ENCODE measurements around the gene GLRX. TPM values are rescaled to one million over a fixed set of nuclear protein-coding genes. Genes with fewer than 3 reads are reported as not detected.

The GLRX gene
- total and polyA plus RNA-seq, 2 of the 13 experiments (the other 11 are each of a cell fraction or from before 2014, with no cell fraction given): 63.8 to 499 TPM

DNA sequence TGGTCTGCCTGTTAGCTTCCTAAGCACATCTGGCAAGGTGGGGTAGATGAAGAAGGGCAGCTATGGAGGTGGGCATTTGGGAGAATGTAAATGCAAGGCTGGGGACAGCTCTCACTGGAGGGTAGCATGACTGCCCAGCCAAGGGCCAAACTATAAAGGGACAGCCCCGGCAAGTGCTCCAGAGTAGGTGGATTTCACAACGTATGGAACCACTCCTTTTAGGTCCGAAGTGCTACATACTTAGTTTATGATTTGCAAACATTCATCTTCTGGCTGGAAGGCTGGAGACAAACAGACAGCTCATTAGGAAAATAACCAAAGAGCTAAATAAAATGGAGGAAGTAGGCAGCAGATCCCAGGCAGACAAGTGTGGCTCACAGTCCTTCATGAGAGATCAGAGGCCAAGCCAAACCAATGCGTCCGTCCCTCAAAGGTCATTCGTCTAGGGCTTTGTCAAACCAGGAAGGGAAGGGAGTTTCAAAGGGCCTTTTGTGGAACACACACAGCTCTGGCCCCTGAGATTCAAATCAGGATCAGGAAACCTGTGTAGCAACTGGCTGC, 42.5 kb upstream of the GLRX start (continued):
- TF ChIP-seq ZNF33A (CRISPR knock-in tag; IDR thresholded peaks at IDR 0.05; ENCODE audit: borderline replicate concordance): no peak
- TF ChIP-seq, protein P1, sequence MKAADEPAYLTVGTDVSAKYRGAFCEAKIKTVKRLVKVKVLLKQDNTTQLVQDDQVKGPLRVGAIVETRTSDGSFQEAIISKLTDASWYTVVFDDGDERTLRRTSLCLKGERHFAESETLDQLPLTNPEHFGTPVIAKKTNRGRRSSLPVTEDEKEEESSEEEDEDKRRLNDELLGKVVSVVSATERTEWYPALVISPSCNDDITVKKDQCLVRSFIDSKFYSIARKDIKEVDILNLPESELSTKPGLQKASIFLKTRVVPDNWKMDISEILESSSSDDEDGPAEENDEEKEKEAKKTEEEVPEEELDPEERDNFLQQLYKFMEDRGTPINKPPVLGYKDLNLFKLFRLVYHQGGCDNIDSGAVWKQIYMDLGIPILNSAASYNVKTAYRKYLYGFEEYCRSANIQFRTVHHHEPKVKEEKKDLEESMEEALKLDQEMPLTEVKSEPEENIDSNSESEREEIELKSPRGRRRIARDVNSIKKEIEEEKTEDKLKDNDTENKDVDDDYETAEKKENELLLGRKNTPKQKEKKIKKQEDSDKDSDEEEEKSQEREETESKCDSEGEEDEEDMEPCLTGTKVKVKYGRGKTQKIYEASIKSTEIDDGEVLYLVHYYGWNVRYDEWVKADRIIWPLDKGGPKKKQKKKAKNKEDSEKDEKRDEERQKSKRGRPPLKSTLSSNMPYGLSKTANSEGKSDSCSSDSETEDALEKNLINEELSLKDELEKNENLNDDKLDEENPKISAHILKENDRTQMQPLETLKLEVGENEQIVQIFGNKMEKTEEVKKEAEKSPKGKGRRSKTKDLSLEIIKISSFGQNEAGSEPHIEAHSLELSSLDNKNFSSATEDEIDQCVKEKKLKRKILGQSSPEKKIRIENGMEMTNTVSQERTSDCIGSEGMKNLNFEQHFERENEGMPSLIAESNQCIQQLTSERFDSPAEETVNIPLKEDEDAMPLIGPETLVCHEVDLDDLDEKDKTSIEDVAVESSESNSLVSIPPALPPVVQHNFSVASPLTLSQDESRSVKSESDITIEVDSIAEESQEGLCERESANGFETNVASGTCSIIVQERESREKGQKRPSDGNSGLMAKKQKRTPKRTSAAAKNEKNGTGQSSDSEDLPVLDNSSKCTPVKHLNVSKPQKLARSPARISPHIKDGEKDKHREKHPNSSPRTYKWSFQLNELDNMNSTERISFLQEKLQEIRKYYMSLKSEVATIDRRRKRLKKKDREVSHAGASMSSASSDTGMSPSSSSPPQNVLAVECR (CRISPR knock-in tag; IDR thresholded peaks at IDR 0.05; ENCODE audit: borderline replicate concordance): peak; percentile 67; the same call in 1 of the 2 replicates
- 0 out of 2 replicates have a peak, but pooled peaks have one; percentile 5 for TF ChIP-seq RFX3 (CRISPR knock-in tag; IDR thresholded peaks at IDR 0.05)
- peak; percentile 84 for TF ChIP-seq ELF1 (CRISPR knock-in tag; IDR thresholded peaks at IDR 0.05)
- TF ChIP-seq RFX1 (IDR thresholded peaks at IDR 0.05): no peak
- TF ChIP-seq ZNF761 (CRISPR knock-in tag; conservative IDR thresholded peaks at IDR 0.05): no peak
- no peak for TF ChIP-seq NPAS2 (CRISPR knock-in tag; IDR thresholded peaks at IDR 0.05; ENCODE audit: borderline replicate concordance)
- TF ChIP-seq ISL2 (CRISPR knock-in tag; IDR thresholded peaks at IDR 0.05): peak; percentile 89
- TF ChIP-seq, protein P2, sequence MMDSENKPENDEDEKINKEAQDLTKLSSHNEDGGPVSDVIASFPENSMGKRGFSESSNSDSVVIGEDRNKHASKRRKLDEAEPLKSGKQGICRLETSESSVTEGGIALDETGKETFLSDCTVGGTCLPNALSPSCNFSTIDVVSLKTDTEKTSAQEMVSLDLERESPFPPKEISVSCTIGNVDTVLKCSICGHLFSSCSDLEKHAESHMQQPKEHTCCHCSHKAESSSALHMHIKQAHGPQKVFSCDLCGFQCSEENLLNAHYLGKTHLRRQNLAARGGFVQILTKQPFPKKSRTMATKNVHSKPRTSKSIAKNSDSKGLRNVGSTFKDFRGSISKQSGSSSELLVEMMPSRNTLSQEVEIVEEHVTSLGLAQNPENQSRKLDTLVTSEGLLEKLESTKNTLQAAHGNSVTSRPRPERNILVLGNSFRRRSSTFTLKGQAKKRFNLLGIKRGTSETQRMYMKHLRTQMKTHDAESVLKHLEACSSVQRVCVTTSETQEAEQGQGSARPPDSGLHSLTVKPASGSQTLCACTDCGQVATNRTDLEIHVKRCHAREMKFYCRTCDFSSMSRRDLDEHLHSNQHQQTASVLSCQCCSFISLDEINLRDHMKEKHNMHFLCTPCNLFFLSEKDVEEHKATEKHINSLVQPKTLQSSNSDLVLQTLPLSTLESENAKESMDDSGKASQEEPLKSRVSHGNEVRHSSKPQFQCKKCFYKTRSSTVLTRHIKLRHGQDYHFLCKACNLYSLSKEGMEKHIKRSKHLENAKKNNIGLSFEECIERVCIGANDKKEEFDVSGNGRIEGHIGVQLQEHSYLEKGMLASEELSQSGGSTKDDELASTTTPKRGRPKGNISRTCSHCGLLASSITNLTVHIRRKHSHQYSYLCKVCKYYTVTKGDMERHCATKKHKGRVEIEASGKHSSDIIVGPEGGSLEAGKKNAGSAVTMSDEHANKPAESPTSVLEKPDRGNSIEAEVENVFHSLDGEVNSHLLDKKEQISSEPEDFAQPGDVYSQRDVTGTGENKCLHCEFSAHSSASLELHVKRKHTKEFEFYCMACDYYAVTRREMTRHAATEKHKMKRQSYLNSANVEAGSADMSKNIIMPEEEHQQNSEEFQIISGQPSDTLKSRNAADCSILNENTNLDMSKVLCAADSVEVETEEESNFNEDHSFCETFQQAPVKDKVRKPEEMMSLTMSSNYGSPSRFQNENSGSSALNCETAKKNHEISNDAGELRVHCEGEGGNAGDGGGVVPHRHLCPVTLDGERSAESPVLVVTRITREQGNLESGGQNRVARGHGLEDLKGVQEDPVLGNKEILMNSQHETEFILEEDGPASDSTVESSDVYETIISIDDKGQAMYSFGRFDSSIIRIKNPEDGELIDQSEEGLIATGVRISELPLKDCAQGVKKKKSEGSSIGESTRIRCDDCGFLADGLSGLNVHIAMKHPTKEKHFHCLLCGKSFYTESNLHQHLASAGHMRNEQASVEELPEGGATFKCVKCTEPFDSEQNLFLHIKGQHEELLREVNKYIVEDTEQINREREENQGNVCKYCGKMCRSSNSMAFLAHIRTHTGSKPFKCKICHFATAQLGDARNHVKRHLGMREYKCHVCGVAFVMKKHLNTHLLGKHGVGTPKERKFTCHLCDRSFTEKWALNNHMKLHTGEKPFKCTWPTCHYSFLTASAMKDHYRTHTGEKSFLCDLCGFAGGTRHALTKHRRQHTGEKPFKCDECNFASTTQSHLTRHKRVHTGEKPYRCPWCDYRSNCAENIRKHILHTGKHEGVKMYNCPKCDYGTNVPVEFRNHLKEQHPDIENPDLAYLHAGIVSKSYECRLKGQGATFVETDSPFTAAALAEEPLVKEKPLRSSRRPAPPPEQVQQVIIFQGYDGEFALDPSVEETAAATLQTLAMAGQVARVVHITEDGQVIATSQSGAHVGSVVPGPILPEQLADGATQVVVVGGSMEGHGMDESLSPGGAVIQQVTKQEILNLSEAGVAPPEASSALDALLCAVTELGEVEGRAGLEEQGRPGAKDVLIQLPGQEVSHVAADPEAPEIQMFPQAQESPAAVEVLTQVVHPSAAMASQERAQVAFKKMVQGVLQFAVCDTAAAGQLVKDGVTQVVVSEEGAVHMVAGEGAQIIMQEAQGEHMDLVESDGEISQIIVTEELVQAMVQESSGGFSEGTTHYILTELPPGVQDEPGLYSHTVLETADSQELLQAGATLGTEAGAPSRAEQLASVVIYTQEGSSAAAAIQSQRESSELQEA (CRISPR knock-in tag; IDR thresholded peaks at IDR 0.05; ENCODE audit: not compliant biosample characterization): no peak
- no peak for TF ChIP-seq ZNF747 (CRISPR knock-in tag; IDR thresholded peaks at IDR 0.05; ENCODE audit: borderline replicate concordance)
- peak; percentile 92 for TF ChIP-seq RARA (CRISPR knock-in tag; IDR thresholded peaks at IDR 0.05)
- TF ChIP-seq MEIS1 (CRISPR knock-in tag; IDR thresholded peaks at IDR 0.05; ENCODE audit: borderline replicate concordance): peak; percentile 86; the same call in 1 of the 2 replicates
- no peak for TF ChIP-seq KLF11 (CRISPR knock-in tag; IDR thresholded peaks at IDR 0.05)
- TF ChIP-seq, protein P3, sequence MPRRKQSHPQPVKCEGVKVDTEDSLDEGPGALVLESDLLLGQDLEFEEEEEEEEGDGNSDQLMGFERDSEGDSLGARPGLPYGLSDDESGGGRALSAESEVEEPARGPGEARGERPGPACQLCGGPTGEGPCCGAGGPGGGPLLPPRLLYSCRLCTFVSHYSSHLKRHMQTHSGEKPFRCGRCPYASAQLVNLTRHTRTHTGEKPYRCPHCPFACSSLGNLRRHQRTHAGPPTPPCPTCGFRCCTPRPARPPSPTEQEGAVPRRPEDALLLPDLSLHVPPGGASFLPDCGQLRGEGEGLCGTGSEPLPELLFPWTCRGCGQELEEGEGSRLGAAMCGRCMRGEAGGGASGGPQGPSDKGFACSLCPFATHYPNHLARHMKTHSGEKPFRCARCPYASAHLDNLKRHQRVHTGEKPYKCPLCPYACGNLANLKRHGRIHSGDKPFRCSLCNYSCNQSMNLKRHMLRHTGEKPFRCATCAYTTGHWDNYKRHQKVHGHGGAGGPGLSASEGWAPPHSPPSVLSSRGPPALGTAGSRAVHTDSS (CRISPR knock-in tag; conservative IDR thresholded peaks at IDR 0.05): no peak
- no peak for TF ChIP-seq ZNF484 (CRISPR knock-in tag; IDR thresholded peaks at IDR 0.05; ENCODE audit: borderline replicate concordance, low read depth)
- no peak for TF ChIP-seq HNRNPLL (IDR thresholded peaks at IDR 0.05; ENCODE audit: low read depth, low read length, poor library complexity, severe bottlenecking)

Data from HepG2 (cell line).